ENCODE measurements around the gene ANK3.

ANK3 gene

GRCh38 chr10:60376221-60377041 is 13.2 kb downstream of the ANK3 start:
- no peak for DNase-seq

GRCh38 chr10:60375293-60376004 is 14.2 kb downstream of the ANK3 start:
- DNase-seq, result no peak

GRCh38 chr10:60374836-60375235 is 14.8 kb downstream of the ANK3 start:
- DNase-seq, result no peak

GRCh38 chr10:60372436-60372835 is 17.2 kb downstream of the ANK3 start:
- no peak for DNase-seq

- no peak for DNase-seq
These were observed 20.1 kb downstream of the ANK3 start for GRCh38 chr10:60369547-60369930.

GRCh38 chr10:60368875-60369546 is 20.7 kb downstream of the ANK3 start:
- DNase-seq, result no peak

GRCh38 chr10:60367901-60368300 is 21.8 kb downstream of the ANK3 start:
- no peak for DNase-seq

- DNase-seq, result no peak
These were observed 22.2 kb downstream of the ANK3 start for GRCh38 chr10:60367431-60367830.

GRCh38 chr10:60367024-60367423 is 22.7 kb downstream of the ANK3 start:
- no peak for DNase-seq

- no peak for DNase-seq
These were observed 26.5 kb downstream of the ANK3 start for GRCh38 chr10:60363187-60363586.

- no peak for DNase-seq
These were observed 27.2 kb downstream of the ANK3 start for GRCh38 chr10:60362461-60362860.

GRCh38 chr10:60359066-60359465 is 30.6 kb downstream of the ANK3 start:
- DNase-seq, result no peak

GRCh38 chr10:60358282-60358681 is 31.4 kb downstream of the ANK3 start:
- DNase-seq, result no peak

- DNase-seq, result no peak
These were observed 36.0 kb downstream of the ANK3 start for GRCh38 chr10:60353519-60354258.

- no peak for DNase-seq
These were observed 37.6 kb downstream of the ANK3 start for GRCh38 chr10:60352105-60352504.

GRCh38 chr10:60351191-60351853 is 38.4 kb downstream of the ANK3 start:
- DNase-seq, result no peak

GRCh38 chr10:60350400-60350799 is 39.3 kb downstream of the ANK3 start:
- no peak for DNase-seq

GRCh38 chr10:60349426-60349825 is 40.2 kb downstream of the ANK3 start:
- no peak for DNase-seq

GRCh38 chr10:60348982-60349381 is 40.7 kb downstream of the ANK3 start:
- DNase-seq, result no peak

- DNase-seq, result no peak
These were observed 42.4 kb downstream of the ANK3 start for GRCh38 chr10:60347270-60347669.

- DNase-seq, result no peak
These were observed 43.0 kb downstream of the ANK3 start for GRCh38 chr10:60346661-60347060.

GRCh38 chr10:60343254-60343653 is 46.4 kb downstream of the ANK3 start:
- DNase-seq, result no peak

- no peak for DNase-seq
These were observed 47.7 kb downstream of the ANK3 start for GRCh38 chr10:60341969-60342368.
